Right lobe of liver (tissue), 4 donors: ENCODE measurements around the gene ARHGAP12.

Experiments
- POLR2A ChIP-seq: fragments of 450-650 bp; IDR thresholded peaks from one replicate; pipeline ENCODE4 v1.6.1; 2017; ENCODE audit warnings: antibody characterized with exemption, mild to moderate bottlenecking
- TF ChIP-seq, protein P1 (sequence below), 4 donors: fragments of 200-600 bp in 3 of 4; fragments of 450-650 bp in 1 of 4; IDR thresholded peaks; one replicate each; pipeline versions ENCODE4 v1.5.1 to v1.8.0; 2016 to 2022; ENCODE audit warnings: antibody characterized with exemption in 4 of 4, mild to moderate bottlenecking in 2 of 4
- donor health status: DM: no; HTN: no; CAD: no.
- donor health status: DM: no; HTN: no; CAD: no.
- donor health status: DM: no; HTN: yes; CAD: no.

DNA sequence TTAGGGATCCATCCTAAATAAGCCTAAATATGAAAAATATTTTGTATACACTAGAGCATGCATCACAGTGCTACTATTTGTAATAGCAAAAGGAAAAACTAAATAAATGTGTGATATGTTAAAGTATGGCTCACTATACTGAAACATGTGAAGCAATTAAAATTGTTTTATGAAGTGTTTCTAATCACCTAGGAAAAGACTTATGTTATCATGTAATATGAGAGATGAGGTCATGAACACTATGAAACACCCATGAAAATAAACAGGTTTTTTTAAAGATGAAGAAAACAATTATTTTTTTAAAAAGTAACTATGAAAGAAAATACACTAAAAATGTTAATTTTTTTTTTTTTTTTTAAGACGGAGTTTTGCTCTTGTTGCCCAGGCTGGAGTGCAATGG lies 16.8 kb upstream of the ARHGAP12 start:
- TF ChIP-seq, protein P1, sequence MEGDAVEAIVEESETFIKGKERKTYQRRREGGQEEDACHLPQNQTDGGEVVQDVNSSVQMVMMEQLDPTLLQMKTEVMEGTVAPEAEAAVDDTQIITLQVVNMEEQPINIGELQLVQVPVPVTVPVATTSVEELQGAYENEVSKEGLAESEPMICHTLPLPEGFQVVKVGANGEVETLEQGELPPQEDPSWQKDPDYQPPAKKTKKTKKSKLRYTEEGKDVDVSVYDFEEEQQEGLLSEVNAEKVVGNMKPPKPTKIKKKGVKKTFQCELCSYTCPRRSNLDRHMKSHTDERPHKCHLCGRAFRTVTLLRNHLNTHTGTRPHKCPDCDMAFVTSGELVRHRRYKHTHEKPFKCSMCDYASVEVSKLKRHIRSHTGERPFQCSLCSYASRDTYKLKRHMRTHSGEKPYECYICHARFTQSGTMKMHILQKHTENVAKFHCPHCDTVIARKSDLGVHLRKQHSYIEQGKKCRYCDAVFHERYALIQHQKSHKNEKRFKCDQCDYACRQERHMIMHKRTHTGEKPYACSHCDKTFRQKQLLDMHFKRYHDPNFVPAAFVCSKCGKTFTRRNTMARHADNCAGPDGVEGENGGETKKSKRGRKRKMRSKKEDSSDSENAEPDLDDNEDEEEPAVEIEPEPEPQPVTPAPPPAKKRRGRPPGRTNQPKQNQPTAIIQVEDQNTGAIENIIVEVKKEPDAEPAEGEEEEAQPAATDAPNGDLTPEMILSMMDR (IDR thresholded peaks at IDR 0.05) = no peak
- TF ChIP-seq POLR2A = no peak
